Measurements from ENCODE around the gene DNAJB5. TPM values are rescaled to one million over a fixed set of nuclear protein-coding genes. Genes with fewer than 3 reads are reported as not detected.

Gene DNAJB5
- polyA plus RNA-seq, 1 donor from 2014 or later = 99.1 TPM

DNA sequence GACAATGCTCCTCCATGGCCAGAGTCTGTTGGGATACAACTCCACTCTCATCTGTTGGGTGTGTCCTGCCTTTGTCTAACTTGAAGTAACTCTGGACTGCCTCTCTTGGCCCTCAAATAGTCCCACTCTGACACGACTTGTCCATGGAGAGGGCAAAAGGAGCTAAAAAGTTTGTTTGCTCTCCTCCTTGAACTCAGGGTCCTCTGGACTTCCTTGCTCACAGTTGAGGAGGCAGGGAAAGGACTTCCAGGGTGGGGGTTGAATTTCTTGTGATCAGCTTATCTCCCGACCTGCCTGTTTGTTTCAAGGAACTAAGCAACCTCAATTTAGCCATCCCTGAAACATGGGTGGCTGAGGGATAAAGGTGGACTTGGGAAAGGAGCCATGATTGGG, 11.7 kb downstream of the DNAJB5 start:
- peaks cover 8% of the 10 kb centered on the region for H3K36me3 ChIP-seq (ENCODE audit: insufficient read depth, low read length)
- no peaks in the 10 kb centered on the region for H3F3A ChIP-seq (ENCODE audit: insufficient read depth, low read length, poor library complexity, severe bottlenecking)
- no peaks in the 10 kb centered on the region for H3K27me3 ChIP-seq (ENCODE audit: insufficient read depth, low read depth, low read length)
- H3K9me2 ChIP-seq (ENCODE audit: insufficient read depth, low read length) = no peaks in the 10 kb centered on the region
- H2AFZ ChIP-seq (ENCODE audit: low read depth, low read length) = no peak overlapping the region
- H3K4me2 ChIP-seq (ENCODE audit: low read length) = no peak overlapping the region
- H3K79me2 ChIP-seq (replicated peaks; ENCODE audit: insufficient read depth, low read length) = no peaks in the 10 kb centered on the region
- TF ChIP-seq TAF1 (IDR thresholded peaks at IDR 0.05; ENCODE audit: low read depth) (no peak), REST (IDR thresholded peaks at IDR 0.05; ENCODE audit: borderline replicate concordance) (no peak)
- no peak overlapping the region for H3K27ac ChIP-seq (ENCODE audit: low read length)
- no peaks in the 10 kb centered on the region for H3K9me3 ChIP-seq (ENCODE audit: low read length)
- H3K4me3 ChIP-seq (ENCODE audit: low read length) = no peak overlapping the region
- H4K20me1 ChIP-seq (ENCODE audit: insufficient read depth) = no peaks in the 10 kb centered on the region
- no peak overlapping the region for H3K9ac ChIP-seq (ENCODE audit: low read length)

- Histone ChIP-seq H3K9me3 (ENCODE audit: low read length) (no peaks in the 10 kb centered on the region), H3K9me2 (ENCODE audit: insufficient read depth, low read length) (no peaks in the 10 kb centered on the region), H3K4me3 (ENCODE audit: low read length) (no peak overlapping the region), H3K36me3 (ENCODE audit: insufficient read depth, low read length) (peaks cover 4% of the 10 kb centered on the region), H3K4me2 (ENCODE audit: low read length) (no peak overlapping the region), H3K27ac (ENCODE audit: low read length) (no peak overlapping the region), H3K27me3 (ENCODE audit: insufficient read depth, low read depth, low read length) (no peaks in the 10 kb centered on the region), H4K20me1 (ENCODE audit: insufficient read depth) (no peaks in the 10 kb centered on the region), H3K9ac (ENCODE audit: low read length) (no peak overlapping the region), H2AFZ (ENCODE audit: low read depth, low read length) (no peak overlapping the region), H3K79me2 (replicated peaks; ENCODE audit: insufficient read depth, low read length) (no peaks in the 10 kb centered on the region), H3F3A (ENCODE audit: insufficient read depth, low read length, poor library complexity, severe bottlenecking) (no peaks in the 10 kb centered on the region)
- TF ChIP-seq REST (IDR thresholded peaks at IDR 0.05; ENCODE audit: borderline replicate concordance) = no peak
Observed at GRCh38 chr9:35001803-35002502, 12.4 kb downstream of the DNAJB5 start.

DNA sequence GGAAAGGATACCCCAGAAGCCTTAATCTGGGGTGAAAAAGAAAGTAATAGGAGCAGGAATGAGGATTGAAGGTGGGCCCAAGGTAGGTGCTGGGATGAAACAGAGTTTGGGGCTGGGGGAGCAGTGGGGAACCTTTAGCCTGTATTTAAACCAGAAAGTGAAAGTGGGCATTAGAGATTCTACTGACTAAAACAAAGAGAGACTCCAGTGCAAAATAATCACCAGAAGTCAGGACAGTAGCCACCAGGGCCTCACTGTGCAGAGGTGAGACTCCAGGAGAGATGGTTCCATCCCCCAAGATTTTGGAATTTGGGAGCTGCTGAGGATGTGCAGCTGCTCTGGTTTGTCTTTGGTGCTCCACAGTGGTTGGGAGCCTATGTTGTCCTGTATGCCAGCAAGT, 13.1 kb downstream of the DNAJB5 start:
- H3K4me2 ChIP-seq (ENCODE audit: low read length) = no peak overlapping the region
- no peaks in the 10 kb centered on the region for H3K36me3 ChIP-seq (ENCODE audit: insufficient read depth, low read length)
- H3F3A ChIP-seq (ENCODE audit: insufficient read depth, low read length, poor library complexity, severe bottlenecking) = no peaks in the 10 kb centered on the region
- H3K79me2 ChIP-seq (replicated peaks; ENCODE audit: insufficient read depth, low read length) = no peaks in the 10 kb centered on the region
- H2AFZ ChIP-seq (ENCODE audit: low read depth, low read length) = no peak overlapping the region
- no peaks in the 10 kb centered on the region for H4K20me1 ChIP-seq (ENCODE audit: insufficient read depth)
- H3K9ac ChIP-seq (ENCODE audit: low read length) = no peak overlapping the region
- no peaks in the 10 kb centered on the region for H3K9me2 ChIP-seq (ENCODE audit: insufficient read depth, low read length)
- H3K4me3 ChIP-seq (ENCODE audit: low read length) = no peak overlapping the region
- TF ChIP-seq EP300 (conservative IDR thresholded peaks at IDR 0.05; ENCODE audit: poor library complexity, severe bottlenecking) (no peak), TAF1 (IDR thresholded peaks at IDR 0.05; ENCODE audit: low read depth) (no peak), RAD21 (conservative IDR thresholded peaks at IDR 0.05) (no peak), EZH2 (IDR thresholded peaks at IDR 0.05; ENCODE audit: borderline replicate concordance, insufficient read depth, low read length, poor library complexity, severe bottlenecking) (no peak), POLR2AphosphoS5 (IDR thresholded peaks at IDR 0.05) (no peak), SMC3 (conservative IDR thresholded peaks at IDR 0.05; ENCODE audit: poor library complexity) (no peak), REST (IDR thresholded peaks at IDR 0.05; ENCODE audit: borderline replicate concordance) (no peak), MXI1 (conservative IDR thresholded peaks at IDR 0.05; ENCODE audit: poor library complexity, severe bottlenecking) (no peak)
- H3K27ac ChIP-seq (ENCODE audit: low read length) = no peak overlapping the region
- H3K27me3 ChIP-seq (ENCODE audit: insufficient read depth, low read depth, low read length) = no peaks in the 10 kb centered on the region
- H3K9me3 ChIP-seq (ENCODE audit: low read length) = no peaks in the 10 kb centered on the region

All from neural cell (in vitro differentiated cells).